GM10248 (cell line): ENCODE results near the gene IFNA5.

ENCODE experiments used
- CTCF ChIA-PET: fragments of 300-600 bp; sonication (Branson Sonifier 250); formaldehyde crosslinking; extraction: SDS; loops from one replicate; lab custom pipeline; 2021; ENCODE audit warnings: antibody characterized with exemption; lab: Yijun Ruan, JAX
- POLR2A ChIA-PET: fragments of 350-650 bp; sonication (Branson Sonifier 250); formaldehyde crosslinking; extraction: SDS; loops from one replicate; lab custom pipeline; 2020; ENCODE audit warnings: antibody characterized with exemption; lab: Yijun Ruan, JAX
- DNase-seq: peaks from one replicate; pipeline ENCODE4 v3.0.0; 2012; ENCODE audit errors: extremely low spot score
- CTCF ChIP-seq: IDR thresholded peaks from 2 replicates; pipeline ENCODE4 v1.5.1; 2012; ENCODE audit warnings: mild to moderate bottlenecking, low read depth; ENCODE audit errors: extremely low read depth, missing control alignments, control extremely low read depth

IFNA5 gene

GRCh38 chr9:21268347-21268657 is 36.8 kb downstream of the IFNA5 start:
- no peak for TF ChIP-seq CTCF
- POLR2A ChIA-PET: no interaction called here
- no peak for DNase-seq
- CTCF ChIA-PET: interaction anchor here (1.0 to 2.8 kb wide), 3 partner anchors 15 to 187 kb away, joined by 3 to 11 read pairs (median 4); no protein-coding TSS in a partner anchor

- peak; percentile 22 for DNase-seq
- no peak for TF ChIP-seq CTCF
- POLR2A ChIA-PET: no interaction called here
- CTCF ChIA-PET: interaction anchor here (1.0 to 2.8 kb wide), 4 partner anchors 15 to 546 kb away, joined by 3 to 11 read pairs (median 4); no protein-coding TSS in a partner anchor
These were observed 37.4 kb downstream of the IFNA5 start for GRCh38 chr9:21267485-21268346.

GRCh38 chr9:21266733-21267484 is 38.2 kb downstream of the IFNA5 start:
- no peak for DNase-seq
- CTCF ChIA-PET: interaction anchor here (0.7 to 2.8 kb wide), 3 partner anchors 12 to 547 kb away, joined by 3 to 11 read pairs (median 3); no protein-coding TSS in a partner anchor
- POLR2A ChIA-PET: no interaction called here
- no peak for TF ChIP-seq CTCF

GRCh38 chr9:21265421-21266189 is 39.5 kb downstream of the IFNA5 start:
- CTCF ChIA-PET: interaction anchor here (1.2 to 2.8 kb wide), 3 partner anchors 13 to 71 kb away, joined by 4 to 11 read pairs (median 5); no protein-coding TSS in a partner anchor
- DNase-seq: no peak
- POLR2A ChIA-PET: no interaction called here
- no peak for TF ChIP-seq CTCF

GRCh38 chr9:21255538-21256212 is 49.4 kb downstream of the IFNA5 start:
- POLR2A ChIA-PET: no interaction called here

More at GRCh38 chr9:21255538-21256212, 49.4 kb downstream of the IFNA5 start:
- no peak for TF ChIP-seq CTCF
- CTCF ChIA-PET: interaction anchor here (1.4 to 2.0 kb wide), 2 partner anchors 73 to 140 kb away, joined by 3 to 6 read pairs; no protein-coding TSS in a partner anchor
- DNase-seq: no peak
